Cardiac fibroblast (primary cell): ENCODE data around the gene LYAR.
A peak's percentile ranks its signal among the peaks of the same experiment; 100 is the strongest.

Source experiments
- DNase-seq, 2 donors: peaks; one replicate each; pipeline versions ENCODE4 v3.0.0 to v3.0.0-alpha.2; 2010; ENCODE audit warnings: low read depth in 2 of 2
- H3K4me3 ChIP-seq, 2 donors: replicated peaks in 1 of 2; 1 replicate in 1 of 2; 2 replicates in 1 of 2; pipeline ENCODE4 v1.5.1; 2011; ENCODE audit warnings: low read depth in 2 of 2, low read length in 2 of 2, mild to moderate bottlenecking in 2 of 2, moderate library complexity in 1 of 2
- CTCF ChIP-seq: IDR thresholded peaks from one replicate; pipeline ENCODE4 v1.5.1; 2011; ENCODE audit warnings: low read depth, mild to moderate bottlenecking, low read length, inconsistent platforms

Gene LYAR

GRCh38 chr4:4315461-4316149, 25.7 kb upstream of the LYAR start:
- DNase-seq, result no peak
- no peak overlapping the region for H3K4me3 ChIP-seq
- no peak for TF ChIP-seq CTCF

GRCh38 chr4:4311193-4311592, 21.2 kb upstream of the LYAR start:
- no peak for DNase-seq
- TF ChIP-seq CTCF, result no peak
- H3K4me3 ChIP-seq, result no peak overlapping the region

- DNase-seq, result peak in 1 of 2 donors; percentile 74
- H3K4me3 ChIP-seq, result no peak overlapping the region
- TF ChIP-seq CTCF, result no peak
Measured at GRCh38 chr4:4308800-4309441, 19.0 kb upstream of the LYAR start.

- no peak for TF ChIP-seq CTCF
- DNase-seq, result no peak
- no peak overlapping the region for H3K4me3 ChIP-seq
Measured at GRCh38 chr4:4306920-4307319, 17.0 kb upstream of the LYAR start.

- no peak for TF ChIP-seq CTCF
- H3K4me3 ChIP-seq, result no peak overlapping the region
- no peak for DNase-seq
Measured at GRCh38 chr4:4302416-4302815, 12.5 kb upstream of the LYAR start.

- no peak overlapping the region for H3K4me3 ChIP-seq
- no peak for DNase-seq
- TF ChIP-seq CTCF, result no peak
Measured at GRCh38 chr4:4302001-4302400, 12.0 kb upstream of the LYAR start.
